ENCODE measurements around the gene AKT1.

AKT1 gene

GRCh38 chr14:104808456-104808855 lies 12.9 kb upstream of the AKT1 start:
- no peaks in the 10 kb centered on the region for H3K9me3 Mint-ChIP-seq
- ATAC-seq (replicated peaks; ENCODE audit: extremely low read depth, poor library complexity, severe bottlenecking) (no peak), DNase-seq (ENCODE audit: low spot score in 2 of 2) (no peak)
- H3K4me3 Mint-ChIP-seq: no peak overlapping the region
- H3K36me3 Mint-ChIP-seq (ENCODE audit: insufficient read depth): peaks cover 3% of the 10 kb centered on the region
- H3K27me3 Mint-ChIP-seq: no peaks in the 10 kb centered on the region
- no peaks in the 10 kb centered on the region for H3K4me1 Mint-ChIP-seq
- H3K27ac Mint-ChIP-seq (ENCODE audit: low read depth): no peak overlapping the region

- ATAC-seq (replicated peaks; ENCODE audit: extremely low read depth, poor library complexity, severe bottlenecking): no peak
Measured at GRCh38 chr14:104806625-104807465, 11.3 kb upstream of the AKT1 start.

GRCh38 chr14:104805941-104806624 lies 10.5 kb upstream of the AKT1 start:
- peaks cover 8% of the 10 kb centered on the region for H3K4me1 Mint-ChIP-seq
- no peaks in the 10 kb centered on the region for H3K27me3 Mint-ChIP-seq
- peak overlapping the region; percentile 29 for H3K27ac Mint-ChIP-seq (ENCODE audit: low read depth)
- H3K9me3 Mint-ChIP-seq: no peaks in the 10 kb centered on the region
- no peak overlapping the region for H3K4me3 Mint-ChIP-seq
- no peaks in the 10 kb centered on the region for H3K36me3 Mint-ChIP-seq (ENCODE audit: insufficient read depth)
- ATAC-seq (replicated peaks; ENCODE audit: extremely low read depth, poor library complexity, severe bottlenecking) (no peak), DNase-seq (ENCODE audit: low spot score in 2 of 2) (no peak)

More at GRCh38 chr14:104806625-104807465, 11.3 kb upstream of the AKT1 start:
- Mint-ChIP-seq H3K4me3 (no peak overlapping the region), H3K27ac (ENCODE audit: low read depth) (peak overlapping the region; percentile 29), H3K4me1 (peaks cover under 1% of the 10 kb centered on the region), H3K27me3 (no peaks in the 10 kb centered on the region), H3K9me3 (no peaks in the 10 kb centered on the region), H3K36me3 (ENCODE audit: insufficient read depth) (peaks cover under 1% of the 10 kb centered on the region)
- no peak for DNase-seq (ENCODE audit: low spot score in 2 of 2)

- Mint-ChIP-seq H3K4me1 (peaks cover 9% of the 10 kb centered on the region), H3K36me3 (ENCODE audit: insufficient read depth) (no peaks in the 10 kb centered on the region), H3K4me3 (no peak overlapping the region), H3K27ac (ENCODE audit: low read depth) (no peak overlapping the region), H3K9me3 (no peaks in the 10 kb centered on the region), H3K27me3 (no peaks in the 10 kb centered on the region)
- ATAC-seq (replicated peaks; ENCODE audit: extremely low read depth, poor library complexity, severe bottlenecking) (no peak), DNase-seq (ENCODE audit: low spot score in 2 of 2) (no peak)
Measured at GRCh38 chr14:104805326-104805678, 9.8 kb upstream of the AKT1 start.

GRCh38 chr14:104804481-104805325 lies 9.2 kb upstream of the AKT1 start:
- Mint-ChIP-seq H3K4me1 (peaks cover 12% of the 10 kb centered on the region), H3K36me3 (ENCODE audit: insufficient read depth) (peaks cover 4% of the 10 kb centered on the region), H3K4me3 (no peak overlapping the region), H3K9me3 (no peaks in the 10 kb centered on the region), H3K27me3 (no peaks in the 10 kb centered on the region), H3K27ac (ENCODE audit: low read depth) (no peak overlapping the region)
- no peak for DNase-seq (ENCODE audit: low spot score in 2 of 2)
- no peak for ATAC-seq (replicated peaks; ENCODE audit: extremely low read depth, poor library complexity, severe bottlenecking)

- H3K4me3 Mint-ChIP-seq: no peak overlapping the region
- H3K9me3 Mint-ChIP-seq: no peaks in the 10 kb centered on the region
- no peaks in the 10 kb centered on the region for H3K27me3 Mint-ChIP-seq
- peaks cover 8% of the 10 kb centered on the region for H3K36me3 Mint-ChIP-seq (ENCODE audit: insufficient read depth)
- ATAC-seq (replicated peaks; ENCODE audit: extremely low read depth, poor library complexity, severe bottlenecking) (no peak), DNase-seq (ENCODE audit: low spot score in 2 of 2) (no peak)
- H3K4me1 Mint-ChIP-seq: peaks cover 18% of the 10 kb centered on the region
- no peak overlapping the region for H3K27ac Mint-ChIP-seq (ENCODE audit: low read depth)
Measured at GRCh38 chr14:104803912-104804410, 8.4 kb upstream of the AKT1 start.

GRCh38 chr14:104803280-104803911 lies 7.8 kb upstream of the AKT1 start:
- no peak overlapping the region for H3K4me3 Mint-ChIP-seq
- no peaks in the 10 kb centered on the region for H3K27me3 Mint-ChIP-seq
- no peaks in the 10 kb centered on the region for H3K9me3 Mint-ChIP-seq
- peaks cover 18% of the 10 kb centered on the region for H3K4me1 Mint-ChIP-seq
- H3K27ac Mint-ChIP-seq (ENCODE audit: low read depth): no peak overlapping the region
- no peak for ATAC-seq (replicated peaks; ENCODE audit: extremely low read depth, poor library complexity, severe bottlenecking)
- H3K36me3 Mint-ChIP-seq (ENCODE audit: insufficient read depth): peaks cover 10% of the 10 kb centered on the region
- DNase-seq (ENCODE audit: low spot score in 2 of 2): no peak

GRCh38 chr14:104802394-104803184 lies 7.0 kb upstream of the AKT1 start:
- no peak for DNase-seq (ENCODE audit: low spot score in 2 of 2)
- H3K9me3 Mint-ChIP-seq: no peaks in the 10 kb centered on the region
- H3K4me3 Mint-ChIP-seq: peak overlapping the region; percentile 52
- H3K27ac Mint-ChIP-seq (ENCODE audit: low read depth): no peak overlapping the region
- peaks cover 10% of the 10 kb centered on the region for H3K36me3 Mint-ChIP-seq (ENCODE audit: insufficient read depth)
- no peak for ATAC-seq (replicated peaks; ENCODE audit: extremely low read depth, poor library complexity, severe bottlenecking)
- H3K4me1 Mint-ChIP-seq: peaks cover 18% of the 10 kb centered on the region
- no peaks in the 10 kb centered on the region for H3K27me3 Mint-ChIP-seq

- ATAC-seq (replicated peaks; ENCODE audit: extremely low read depth, poor library complexity, severe bottlenecking): no peak
- Mint-ChIP-seq H3K27ac (ENCODE audit: low read depth) (peak overlapping the region; percentile 86), H3K36me3 (ENCODE audit: insufficient read depth) (peaks cover 12% of the 10 kb centered on the region), H3K9me3 (no peaks in the 10 kb centered on the region), H3K4me1 (peaks cover 18% of the 10 kb centered on the region), H3K27me3 (no peaks in the 10 kb centered on the region), H3K4me3 (peak overlapping the region; percentile 86)
- DNase-seq (ENCODE audit: low spot score in 2 of 2): no peak
Measured at GRCh38 chr14:104801520-104802393, 6.2 kb upstream of the AKT1 start.

GRCh38 chr14:104800771-104801519 lies 5.4 kb upstream of the AKT1 start, which contains the start of gene ZBTB42:
Gene ZBTB42, plus strand, starts transcription at chr14:104801101. Its CDS starts 97 bp downstream, at chr14:104801198.
- peak; percentile 57 for ATAC-seq (replicated peaks; ENCODE audit: extremely low read depth, poor library complexity, severe bottlenecking)
- peak within 1 kb of the TSS; percentile 86 for H3K4me3 Mint-ChIP-seq
- H3K27me3 Mint-ChIP-seq: no peaks in the 10 kb centered on the region
- peaks cover 17% of the 10 kb centered on the region for H3K36me3 Mint-ChIP-seq (ENCODE audit: insufficient read depth)
- DNase-seq (ENCODE audit: low spot score in 2 of 2): peak; percentile 27 to 43
- peak within 1 kb of the TSS; percentile 86 for H3K27ac Mint-ChIP-seq (ENCODE audit: low read depth)
- H3K9me3 Mint-ChIP-seq: no peaks in the 10 kb centered on the region
- H3K4me1 Mint-ChIP-seq: peaks cover 24% of the 10 kb centered on the region

All from central memory CD8-positive, alpha-beta T cell (primary cell).